Activated gamma-delta T cell treated with anti-CD3 and anti-CD28 coated beads, Interleukin-2, amount 50 U/mL, for 16 hours (primary cell): ENCODE results near the gene CCSER1.

ENCODE experiments used
- DNase-seq: peaks from one replicate; pipeline ENCODE4 v3.0.0-alpha.2; 2020; ENCODE audit warnings: low read depth

CCSER1 gene

DNA sequence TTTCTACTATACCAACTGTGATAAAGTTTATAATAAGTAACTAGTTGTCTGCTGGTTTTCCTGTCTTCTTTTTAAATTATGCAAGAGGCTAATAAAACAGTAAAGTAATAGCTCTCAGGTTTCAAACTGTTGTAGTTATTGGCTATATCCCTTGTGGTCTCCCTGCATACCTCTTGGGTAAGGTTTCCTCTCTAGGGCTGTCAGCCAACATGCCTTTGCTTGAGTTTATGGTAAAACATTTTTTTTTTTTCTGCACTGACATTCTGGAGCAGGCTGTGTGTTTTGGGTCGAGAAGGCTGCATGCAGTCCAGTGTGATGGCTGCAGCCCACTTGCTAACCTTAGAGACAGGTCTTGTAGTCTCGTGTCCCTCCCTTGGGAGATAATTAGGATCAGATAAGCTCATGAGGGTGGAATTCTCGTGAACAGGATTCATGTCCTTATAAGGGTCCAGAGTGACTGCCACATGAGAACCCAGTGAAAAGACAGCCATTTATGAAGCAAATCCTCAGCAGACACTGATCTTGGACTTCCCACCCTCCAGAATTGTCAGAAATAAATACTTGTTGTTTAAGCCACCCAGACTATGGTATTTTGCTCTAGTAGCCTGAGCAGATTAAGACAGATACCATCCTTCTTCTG is 831.2 kb downstream of the CCSER1 start:
- DNase-seq = no peak

DNA sequence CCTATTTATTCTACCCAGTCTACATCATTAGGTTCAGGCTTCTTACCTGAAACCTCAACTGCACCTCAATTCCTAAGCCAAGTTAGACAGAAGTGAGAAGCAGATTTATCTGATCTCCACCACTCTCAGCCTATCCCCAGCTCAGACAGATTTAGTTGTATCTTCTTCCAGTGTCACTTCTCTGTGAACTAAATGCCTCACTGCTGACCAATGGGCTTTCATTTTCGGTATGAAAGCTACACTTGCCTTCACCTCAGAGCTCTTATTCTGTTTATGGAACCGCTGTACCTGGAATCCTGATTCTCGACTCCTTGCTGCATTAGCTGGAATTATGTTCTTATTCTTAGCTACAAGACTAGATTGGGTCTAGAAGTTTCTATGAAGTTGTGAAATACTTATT is 833.2 kb downstream of the CCSER1 start:
- no peak for DNase-seq

DNA sequence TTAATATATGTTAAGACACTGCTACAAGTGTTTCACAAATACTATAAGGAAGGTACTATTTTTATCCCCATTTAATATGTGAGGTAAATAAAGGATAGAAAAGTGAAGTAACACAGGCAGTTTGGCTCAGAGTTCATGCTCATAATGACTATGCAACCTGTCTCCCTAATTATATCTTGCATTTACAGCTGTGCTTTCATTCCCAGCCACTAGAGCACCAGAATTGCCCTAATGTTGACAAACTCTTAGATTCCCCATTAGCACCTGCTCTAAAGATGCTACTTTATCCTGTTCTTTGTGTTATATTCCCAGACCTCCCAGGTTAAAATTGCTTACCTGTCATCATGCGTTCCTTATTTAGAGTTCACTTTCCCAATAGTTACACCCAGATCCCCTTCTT is 833.6 kb downstream of the CCSER1 start:
- no peak for DNase-seq

DNA sequence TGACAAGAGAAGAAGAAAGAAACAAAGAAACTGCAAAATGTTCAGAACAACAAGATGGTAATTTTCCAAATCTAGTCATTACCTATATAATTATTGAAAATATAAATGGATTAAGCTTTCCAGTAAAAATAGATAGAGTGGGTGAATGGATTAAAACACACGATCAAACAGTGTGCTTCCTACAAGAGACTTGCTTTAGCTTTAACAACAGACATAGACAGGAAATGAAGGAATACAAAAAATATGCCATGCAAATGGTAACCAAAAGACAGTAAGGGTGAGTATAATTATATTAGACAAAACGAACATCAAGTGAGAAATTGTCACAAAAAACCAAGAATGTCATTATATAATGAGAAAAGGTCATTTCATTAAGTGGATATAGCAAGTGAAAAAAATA is 842.8 kb downstream of the CCSER1 start:
- no peak for DNase-seq

DNA sequence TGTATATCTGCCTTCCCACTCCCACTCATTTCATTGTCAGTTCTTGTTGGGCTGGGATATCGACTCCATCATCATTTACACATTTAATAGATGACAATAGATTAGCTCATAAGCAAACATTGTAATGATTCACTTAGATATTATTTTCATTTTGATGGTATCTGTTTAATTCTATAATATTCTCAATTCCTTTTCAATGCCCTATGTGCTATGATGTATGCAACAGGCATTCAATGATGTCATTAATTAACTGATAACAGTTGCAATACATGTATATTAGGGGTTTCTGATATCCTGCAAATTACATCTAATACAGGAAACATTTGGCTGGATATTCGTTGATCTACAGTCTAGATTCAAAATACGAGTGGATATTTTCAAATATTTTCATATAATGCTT is 850.5 kb downstream of the CCSER1 start:
- DNase-seq = no peak

DNA sequence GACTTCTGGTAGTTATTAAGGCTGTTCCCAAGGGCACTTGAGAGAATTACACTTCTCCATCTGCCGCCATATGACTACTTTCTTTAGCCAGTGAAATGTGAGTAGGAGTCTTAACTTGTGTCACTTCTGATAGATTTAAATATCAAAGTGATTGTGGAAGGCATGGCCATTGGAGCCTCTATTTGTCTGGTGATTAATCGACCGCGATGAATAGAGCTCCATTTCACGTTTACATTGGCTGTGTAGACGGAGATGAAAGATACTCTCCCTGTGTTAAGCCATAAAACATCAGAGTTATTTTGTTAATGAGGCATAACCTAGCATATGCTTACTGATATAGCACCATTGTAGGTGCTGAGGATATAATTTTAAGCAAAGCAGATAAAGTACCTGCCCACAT is 852.4 kb downstream of the CCSER1 start:
- no peak for DNase-seq

DNA sequence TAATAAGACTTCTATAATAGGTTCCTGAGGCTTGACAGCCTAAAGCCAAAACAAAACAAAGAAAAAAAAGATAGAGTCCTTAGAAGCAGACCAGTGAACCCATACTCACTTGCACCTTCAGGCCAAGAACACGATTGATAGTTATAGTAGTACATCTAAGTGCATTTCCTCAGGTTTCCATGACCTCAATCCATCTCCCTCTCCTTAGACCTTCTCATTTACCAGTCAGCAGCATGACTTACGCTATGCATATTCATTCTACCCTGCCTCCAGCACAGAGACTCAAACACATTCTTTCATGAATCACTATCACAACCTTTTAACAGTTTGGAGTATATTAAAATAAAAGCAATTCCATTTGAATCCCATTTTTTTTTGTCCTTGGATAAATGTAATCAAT is 855.6 kb downstream of the CCSER1 start:
- DNase-seq = no peak

DNA sequence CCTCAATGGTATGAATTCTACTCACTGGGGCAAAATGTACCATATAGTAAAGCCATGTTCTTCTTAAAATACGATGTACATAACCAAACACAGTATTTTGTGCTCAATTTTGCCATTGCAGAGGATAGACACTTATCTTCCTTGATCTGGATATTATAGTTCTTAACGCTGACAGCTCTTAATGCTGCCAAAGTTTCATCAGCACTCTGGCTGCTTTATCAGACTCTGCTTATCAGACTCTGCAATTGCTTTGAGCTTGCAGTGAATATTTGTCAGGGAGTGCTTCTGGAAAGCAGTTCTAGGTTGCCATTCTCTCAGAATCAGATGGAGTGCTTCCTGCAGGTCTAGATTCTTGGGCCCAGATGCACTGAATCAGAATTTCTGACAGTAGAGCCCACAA is 863.1 kb downstream of the CCSER1 start:
- DNase-seq = no peak

DNA sequence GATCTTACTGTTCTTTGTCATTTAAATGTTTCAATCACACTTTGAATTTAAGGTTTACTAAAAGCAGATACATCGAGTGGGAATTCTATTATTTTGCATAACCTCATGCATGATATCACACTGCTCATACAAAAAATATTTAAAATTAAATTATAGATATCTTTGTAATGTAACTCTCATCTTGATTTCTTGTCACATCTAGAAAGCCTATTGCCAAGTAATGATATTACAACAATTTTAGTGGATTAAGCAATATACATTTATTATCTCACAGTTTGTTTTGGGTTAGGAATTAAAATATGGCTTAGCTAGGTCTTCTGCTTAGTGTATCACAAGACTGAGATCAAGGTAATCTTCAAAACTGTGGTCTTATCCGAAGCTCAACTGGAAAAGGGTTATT is 865.0 kb downstream of the CCSER1 start:
- DNase-seq = no peak

DNA sequence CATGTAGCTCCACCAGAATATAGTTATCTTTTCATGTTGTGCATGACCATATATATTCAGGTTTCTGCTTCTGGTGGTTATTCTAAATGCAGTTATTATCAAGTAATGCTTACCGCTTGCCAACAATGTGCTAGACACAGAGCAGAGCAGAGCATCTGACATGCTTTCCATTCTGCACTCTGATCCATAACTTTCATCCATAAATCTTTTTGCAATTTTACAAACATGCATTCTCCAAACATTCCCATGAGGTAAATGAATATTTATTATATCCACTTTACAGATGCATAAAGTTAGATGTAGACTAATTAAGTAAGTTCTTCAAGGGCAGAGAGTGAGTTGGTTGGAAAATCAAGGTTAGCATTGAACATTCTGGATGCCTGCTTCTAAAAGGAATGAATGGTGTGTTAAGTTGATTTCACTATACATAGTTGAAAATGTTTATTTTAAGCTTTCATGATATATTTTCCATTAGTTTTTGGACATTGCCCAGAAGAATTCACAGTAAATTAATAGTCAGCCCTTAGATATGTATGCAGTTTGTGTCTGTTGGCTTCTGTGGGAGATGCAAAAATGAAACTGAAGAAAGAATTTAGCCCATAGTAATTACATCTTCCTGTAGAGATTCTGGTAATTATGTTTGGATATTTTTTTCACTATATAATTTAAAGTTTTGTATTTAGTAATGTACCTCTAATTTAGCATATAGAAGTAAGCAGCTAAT is 867.8 kb downstream of the CCSER1 start:
- DNase-seq = no peak

DNA sequence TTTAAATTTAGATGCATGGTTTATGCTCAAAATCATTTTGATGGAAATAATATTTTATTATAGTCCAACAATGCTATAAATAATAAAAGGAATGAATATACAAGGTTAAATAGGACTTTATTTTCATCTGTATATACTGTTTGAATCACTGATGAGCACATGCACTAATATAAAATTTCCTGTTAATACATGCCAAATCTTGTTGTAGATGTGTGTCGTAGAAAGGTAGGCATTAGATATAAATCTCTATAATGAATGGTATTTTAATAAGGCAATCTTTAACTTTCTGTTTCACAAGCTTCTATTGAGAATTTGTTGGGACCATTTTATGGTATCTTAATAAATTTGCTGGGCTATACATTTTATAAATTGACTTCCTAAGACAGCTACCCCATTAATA is 868.8 kb downstream of the CCSER1 start:
- DNase-seq = no peak

DNA sequence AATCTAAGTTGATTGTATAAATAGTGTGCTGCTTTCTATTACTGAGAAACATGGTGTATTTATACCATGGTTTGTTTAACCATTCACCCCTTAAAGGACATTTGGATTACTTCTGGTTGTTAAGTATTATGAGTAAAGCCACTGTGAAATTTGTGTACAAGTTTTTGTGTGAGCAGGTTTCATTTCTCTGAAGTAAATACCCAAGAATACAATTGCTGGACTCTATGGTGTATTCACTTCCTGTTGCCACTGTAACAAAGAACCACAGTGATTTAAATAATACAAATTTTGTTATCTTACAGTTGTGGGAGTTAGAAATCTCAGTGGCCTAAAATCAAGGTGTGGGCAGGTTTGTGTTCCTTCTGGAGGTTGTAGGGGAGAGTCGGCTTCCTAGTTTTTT is 869.6 kb downstream of the CCSER1 start:
- no peak for DNase-seq

DNA sequence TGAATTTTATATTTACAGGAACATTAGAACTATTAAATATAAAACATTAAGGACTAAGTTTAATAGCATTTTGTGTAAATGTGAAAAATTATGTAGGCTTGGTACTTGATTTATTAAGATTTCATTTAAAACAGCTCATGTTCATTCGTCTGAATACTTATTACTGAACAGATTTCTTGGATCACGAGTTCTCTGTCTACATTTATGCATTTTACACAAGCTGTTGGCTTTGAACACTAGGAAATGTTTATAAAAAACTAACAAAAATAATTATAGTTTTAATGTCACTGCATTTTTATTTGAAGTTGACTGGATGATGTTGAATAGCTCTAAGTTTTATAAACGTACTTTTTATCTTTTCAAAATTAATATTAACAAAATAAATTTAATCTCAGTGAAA is 888.7 kb downstream of the CCSER1 start:
- DNase-seq = no peak

DNA sequence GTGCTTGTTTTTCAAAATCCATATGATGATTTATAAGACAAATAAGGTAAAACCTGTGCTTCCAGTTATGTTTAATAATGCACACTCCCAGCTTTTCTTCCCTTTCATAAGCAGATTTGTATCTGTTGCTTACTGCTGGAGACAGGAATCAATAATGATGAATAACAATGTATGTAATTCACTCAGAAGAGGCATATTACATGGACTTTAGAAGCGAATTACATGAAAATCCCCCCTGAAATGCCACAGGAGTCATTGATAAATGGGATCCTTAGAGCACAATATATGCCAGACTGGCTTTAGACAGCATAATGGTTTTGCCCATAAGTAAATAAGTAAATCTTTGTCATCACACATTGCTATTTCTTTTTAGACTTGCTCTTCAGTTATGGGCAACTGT is 892.3 kb downstream of the CCSER1 start:
- no peak for DNase-seq

DNA sequence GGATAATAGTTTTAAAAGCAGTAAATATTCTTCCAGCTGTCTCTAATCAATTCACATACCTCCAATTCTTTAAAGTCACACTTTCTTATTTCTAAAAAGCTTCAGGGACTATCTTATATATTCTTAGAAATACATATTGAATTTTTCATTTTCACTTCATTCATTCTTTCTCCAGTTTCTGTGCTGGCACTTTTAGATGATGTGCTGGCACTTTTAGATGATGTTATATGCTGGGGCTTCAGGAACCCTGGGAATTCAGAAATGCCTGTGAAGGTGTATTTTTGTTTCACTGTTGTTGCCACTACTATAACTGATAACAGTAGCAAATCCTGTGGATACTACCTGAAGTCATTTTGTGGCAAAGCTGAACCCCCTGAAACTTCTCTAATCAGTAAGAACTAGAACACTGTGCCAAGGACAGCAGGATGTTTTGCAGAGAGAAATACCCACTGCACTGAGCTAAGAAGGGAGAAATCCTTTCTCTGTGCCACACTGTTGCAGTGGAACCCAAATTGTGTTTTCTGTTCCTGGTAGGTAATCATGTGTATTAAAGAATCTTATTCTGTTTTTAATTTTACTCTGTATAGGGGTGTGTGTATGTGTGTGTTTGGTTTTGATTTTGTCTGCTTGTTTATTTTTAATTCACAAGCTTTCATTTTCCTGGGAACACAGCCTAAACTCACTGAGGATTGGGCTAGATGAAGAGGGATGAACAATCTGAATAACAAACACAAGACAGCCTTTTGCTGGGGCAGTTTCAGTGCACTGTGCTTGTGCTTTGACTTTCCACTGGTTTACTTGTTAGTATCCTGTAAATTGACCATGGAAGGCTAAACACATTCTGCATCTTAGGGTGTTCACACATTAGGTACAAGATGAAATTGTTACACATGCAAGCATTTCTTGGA is 898.3 kb downstream of the CCSER1 start:
- no peak for DNase-seq

DNA sequence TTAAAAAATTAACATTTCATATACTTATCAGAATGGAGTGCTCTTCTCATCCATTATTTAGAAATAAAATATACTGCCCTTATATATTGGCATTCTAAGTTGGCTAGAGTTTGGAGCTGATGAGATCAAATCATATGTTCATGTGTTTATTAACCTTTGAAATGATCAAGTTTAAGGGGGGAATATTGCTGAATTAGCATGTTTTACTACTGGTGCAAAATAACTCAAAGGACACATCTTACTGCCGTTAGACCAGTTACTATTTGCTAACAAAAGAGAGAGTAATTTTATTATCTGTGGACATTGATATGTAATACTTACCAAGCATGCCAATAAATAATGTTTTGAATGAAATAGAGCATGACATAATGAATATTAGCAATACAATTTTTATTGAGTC is 901.0 kb downstream of the CCSER1 start:
- DNase-seq = no peak

DNA sequence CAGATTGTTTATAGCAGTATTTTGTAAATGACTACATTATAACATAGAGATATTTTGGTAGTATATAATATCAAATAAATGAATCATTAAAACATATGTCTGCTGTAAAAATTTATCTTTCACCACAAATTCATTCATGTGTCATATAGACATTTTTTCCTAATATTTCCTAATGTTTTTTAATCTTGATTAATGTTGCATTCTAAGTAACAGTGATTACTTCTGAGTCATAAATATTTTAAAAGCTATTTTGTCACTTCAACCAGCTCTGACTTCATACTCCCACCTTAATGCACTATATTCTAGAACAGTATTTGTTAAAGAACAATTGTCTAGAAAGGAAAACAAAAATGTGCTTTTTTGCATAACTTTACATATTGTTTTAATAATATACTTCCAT is 904.6 kb downstream of the CCSER1 start:
- DNase-seq = no peak

DNA sequence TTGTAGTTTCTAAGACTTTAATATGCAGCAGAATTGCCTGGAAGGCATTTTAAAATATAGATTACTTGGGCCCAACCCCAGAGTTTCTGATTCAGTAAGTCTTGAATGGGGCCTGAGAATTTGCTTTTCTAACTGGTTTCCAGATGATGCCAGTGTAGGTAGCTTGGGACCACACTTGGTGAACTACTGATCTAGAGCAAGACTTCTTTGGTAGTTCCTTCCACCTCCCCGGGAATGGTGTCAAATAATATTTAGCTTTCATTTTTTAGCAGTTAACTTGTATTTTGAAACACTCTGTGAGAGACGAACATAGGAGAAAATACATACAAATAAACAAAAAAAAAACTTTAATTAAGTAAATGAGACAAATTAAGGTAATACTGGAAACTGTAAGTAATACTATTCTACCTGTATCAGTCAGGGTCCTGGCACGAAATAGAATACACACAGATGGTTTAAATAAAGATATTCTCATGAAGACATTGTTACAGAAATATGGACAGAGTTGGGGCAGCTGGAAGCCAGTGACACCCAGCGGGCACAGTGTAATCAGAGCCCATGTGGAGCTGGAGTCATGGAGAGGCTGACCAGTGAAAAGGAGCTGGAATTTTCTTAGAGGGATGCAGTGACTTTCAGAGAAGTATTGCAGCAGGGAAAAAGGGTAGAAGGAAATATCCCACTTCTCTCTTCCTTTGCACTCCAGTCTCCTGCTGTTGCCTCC is 905.7 kb downstream of the CCSER1 start:
- no peak for DNase-seq

DNA sequence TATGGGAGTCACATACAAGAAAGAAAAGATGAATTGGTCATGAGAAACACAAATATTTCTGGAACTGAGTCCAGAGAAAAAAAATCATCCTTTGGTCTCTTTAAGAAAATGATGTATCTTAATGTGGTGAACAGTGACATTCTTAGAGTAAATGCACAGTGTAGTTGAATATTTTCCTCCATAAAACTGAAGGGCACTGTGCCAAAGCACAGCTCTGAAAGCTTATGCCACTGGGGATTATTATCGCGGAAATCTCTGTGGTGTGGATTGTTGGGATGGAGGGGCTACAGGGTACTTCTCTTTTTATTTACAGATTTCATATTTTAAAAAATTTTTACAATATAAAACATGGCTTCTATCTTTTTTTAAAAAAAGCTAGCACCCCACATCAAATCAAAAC is 908.1 kb downstream of the CCSER1 start:
- no peak for DNase-seq

DNA sequence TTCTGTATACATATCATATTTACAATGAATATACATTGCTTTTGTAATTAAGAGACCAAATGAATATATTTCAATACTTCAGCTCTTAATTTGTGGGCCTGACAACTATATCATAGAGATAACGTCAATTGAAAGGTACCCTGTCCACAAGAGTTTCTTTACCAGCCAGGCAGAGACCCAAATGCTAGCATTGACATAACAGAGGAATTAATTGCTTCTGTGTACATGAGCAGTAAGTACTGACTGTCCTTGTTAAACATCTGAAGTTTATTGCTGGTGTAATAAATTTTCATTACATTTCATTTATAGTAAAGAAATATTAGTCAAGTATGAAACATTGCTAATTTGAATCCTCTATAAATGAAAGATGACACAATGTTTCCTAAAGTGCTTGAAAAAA is 910.8 kb downstream of the CCSER1 start:
- no peak for DNase-seq

DNA sequence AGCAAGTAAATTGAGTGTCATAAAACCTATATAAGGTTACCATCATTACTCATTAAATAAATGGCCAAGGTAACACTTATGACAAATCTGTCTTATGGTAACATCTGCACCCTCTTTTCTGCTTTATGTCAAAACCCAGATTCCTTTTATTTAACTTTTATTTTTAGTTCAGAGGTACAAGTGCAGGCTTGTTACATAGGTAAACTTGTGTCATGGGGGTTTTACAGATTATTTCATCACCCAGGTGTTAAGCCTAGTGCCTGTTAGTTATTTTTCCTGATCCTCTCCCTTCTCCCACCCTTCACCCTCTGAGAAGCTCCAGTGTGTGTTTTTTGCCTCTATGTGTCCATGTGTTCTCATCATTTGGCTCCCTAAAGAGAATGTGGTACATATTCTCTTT is 930.7 kb downstream of the CCSER1 start:
- no peak for DNase-seq

DNA sequence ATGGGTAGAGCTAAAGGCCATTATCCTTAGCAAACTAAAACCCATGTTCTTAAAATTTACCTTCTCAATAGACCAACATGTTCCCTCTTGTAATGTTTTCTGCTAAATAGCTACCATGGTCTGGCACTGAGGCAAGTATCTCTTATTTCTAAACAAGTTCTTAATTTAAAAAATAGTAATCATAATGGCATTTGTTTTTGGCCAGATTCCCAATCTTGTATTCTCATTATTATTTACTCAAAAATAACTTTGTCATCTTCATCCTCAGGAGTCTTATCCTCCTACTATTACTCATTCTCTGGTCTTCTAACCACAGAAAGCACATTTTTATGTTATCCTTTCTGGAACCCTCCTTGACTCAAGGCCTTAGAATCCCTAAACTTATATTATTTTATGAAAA is 931.2 kb downstream of the CCSER1 start:
- DNase-seq = no peak
